Measurements from ENCODE around the gene TMEM130. TPM values are rescaled to one million over a fixed set of nuclear protein-coding genes. Genes with fewer than 3 reads are reported as not detected.

The TMEM130 gene
- polyA plus RNA-seq, 1 of the 3 experiments (the other 2 are of a cell fraction) = 1.2 TPM

DNA sequence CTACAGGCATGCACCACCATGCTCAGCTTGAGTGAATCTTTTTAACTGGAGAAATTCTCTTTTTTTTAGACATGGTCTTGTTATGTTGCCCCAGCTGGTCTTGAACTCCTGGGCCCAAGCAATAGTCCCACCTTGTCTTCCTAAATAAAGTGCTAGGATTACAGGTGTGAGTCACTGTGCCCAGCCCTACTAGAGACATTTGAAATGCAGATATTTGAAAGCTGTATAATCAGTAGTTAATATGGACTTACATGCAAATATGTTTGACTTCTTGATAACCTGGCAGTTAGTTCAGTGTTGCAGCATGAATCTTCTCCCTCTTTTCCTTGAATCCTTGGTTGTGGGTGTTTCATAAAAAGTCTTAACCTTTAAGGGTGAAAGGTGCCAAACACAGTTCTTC, 17.2 kb upstream of the TMEM130 start (continued):
- TF ChIP-seq, protein P1, sequence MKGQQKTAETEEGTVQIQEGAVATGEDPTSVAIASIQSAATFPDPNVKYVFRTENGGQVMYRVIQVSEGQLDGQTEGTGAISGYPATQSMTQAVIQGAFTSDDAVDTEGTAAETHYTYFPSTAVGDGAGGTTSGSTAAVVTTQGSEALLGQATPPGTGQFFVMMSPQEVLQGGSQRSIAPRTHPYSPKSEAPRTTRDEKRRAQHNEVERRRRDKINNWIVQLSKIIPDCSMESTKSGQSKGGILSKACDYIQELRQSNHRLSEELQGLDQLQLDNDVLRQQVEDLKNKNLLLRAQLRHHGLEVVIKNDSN (IDR thresholded peaks at IDR 0.05; ENCODE audit: borderline replicate concordance, low read depth) = no peak
- TF ChIP-seq NRF1 (IDR thresholded peaks at IDR 0.05; ENCODE audit: low read depth, low read length) = no peak

- CTCF ChIA-PET = interaction anchor here (0.8 to 1.1 kb wide), 2 partner anchors 18 to 463 kb away, joined by 3 to 4 read pairs; no protein-coding TSS in a partner anchor
- Histone ChIP-seq H3K36me3 (replicated peaks in 1 of 2; ENCODE audit: control insufficient read depth in 1 of 2, insufficient read depth in 2 of 2, low read length in 1 of 2) (peaks cover 62 to 71% of the 10 kb centered on the region in 2 experiments), H3K9ac (no peak overlapping the region)
These were observed 14.6 kb upstream of the TMEM130 start for GRCh38 chr7:98884416-98884815.

DNA sequence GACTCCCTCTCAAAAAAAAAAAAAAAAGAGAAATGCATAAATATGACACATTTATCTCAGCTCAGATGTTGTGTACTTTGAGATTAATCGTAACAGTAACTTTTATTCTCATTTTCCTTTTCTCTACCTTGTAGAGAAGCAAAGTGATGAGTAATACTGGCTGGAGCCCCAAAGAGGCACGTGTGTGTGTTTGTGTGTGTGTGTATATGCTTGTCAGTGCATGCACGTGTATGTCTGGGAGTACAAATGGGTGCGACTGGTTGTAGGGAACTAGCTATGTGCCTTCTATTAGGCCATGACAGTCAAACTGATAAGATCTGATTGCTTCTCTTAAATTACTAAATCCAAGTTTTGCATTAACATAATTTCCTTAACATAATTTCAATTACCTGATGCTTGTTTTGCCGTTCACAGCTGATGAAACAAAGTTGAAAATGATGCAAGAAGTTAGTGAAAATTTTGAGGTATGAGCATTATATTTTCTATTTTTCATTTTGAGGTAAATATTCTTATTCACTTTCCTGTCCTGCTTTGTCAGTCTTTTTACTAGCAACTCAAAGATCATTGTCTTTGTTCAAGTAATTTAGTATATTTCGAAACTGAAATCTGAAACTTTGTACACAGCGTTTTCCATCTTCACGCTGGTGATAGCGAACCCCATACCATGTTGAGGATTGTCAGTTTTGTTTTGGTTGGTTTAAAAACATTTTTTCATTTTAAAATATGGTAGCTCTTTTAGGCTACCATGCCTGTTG, 11.9 kb upstream of the TMEM130 start:
- Histone ChIP-seq H4K20me1 (ENCODE audit: insufficient read depth) (peaks cover 36% of the 10 kb centered on the region), H3K27ac (ENCODE audit: low read depth in 2 of 2, low read length in 1 of 2) (no peak overlapping the region), H3F3A (replicated peaks; ENCODE audit: insufficient read depth) (no peaks in the 10 kb centered on the region), H3K4me3 (ENCODE audit: low read depth in 2 of 2, low read length in 1 of 2) (no peak overlapping the region), H3K9me3 (no peaks in the 10 kb centered on the region), H3K9me2 (no peaks in the 10 kb centered on the region), H3K9ac (no peak overlapping the region), H3K36me3 (replicated peaks in 1 of 2; ENCODE audit: control insufficient read depth in 1 of 2, insufficient read depth in 2 of 2, low read length in 1 of 2) (peaks cover 45 to 55% of the 10 kb centered on the region in 2 experiments), H2AFZ (ENCODE audit: low read depth) (no peak overlapping the region), H3K79me2 (ENCODE audit: insufficient read depth) (peaks cover 86% of the 10 kb centered on the region), H3K4me1 (ENCODE audit: control insufficient read depth in 1 of 2, insufficient read depth in 2 of 2, low read depth in 1 of 2, low read length in 1 of 2) (peaks cover 0 to 15% of the 10 kb centered on the region in 2 experiments; a peak in 1 of 4 replicates), H3K27me3 (ENCODE audit: insufficient read depth) (no peaks in the 10 kb centered on the region), H3K4me2 (no peak overlapping the region)
- CTCF ChIA-PET = interaction anchor here (1.0 kb wide), 1 partner anchor 42 kb away, joined by 3 read pairs; no protein-coding TSS in a partner anchor
- POLR2A ChIA-PET = no interaction called here
- TF ChIP-seq FOXM1 (IDR thresholded peaks at IDR 0.05; ENCODE audit: low read depth) (no peak), TCF12 (IDR thresholded peaks at IDR 0.05) (no peak), SMC3 (IDR thresholded peaks at IDR 0.05; ENCODE audit: low read depth, low read length) (no peak), GATA2 (CRISPR knock-in tag; IDR thresholded peaks at IDR 0.05) (0 out of 2 replicates have a peak, but pooled peaks have one; percentile 20), MXI1 (IDR thresholded peaks at IDR 0.05; ENCODE audit: low read depth, low read length) (no peak), YY1 (IDR thresholded peaks at IDR 0.05; ENCODE audit: low read depth) (no peak), TEAD4 (IDR thresholded peaks at IDR 0.05; ENCODE audit: borderline replicate concordance, insufficient read depth) (no peak)
- TF ChIP-seq, protein P2, sequence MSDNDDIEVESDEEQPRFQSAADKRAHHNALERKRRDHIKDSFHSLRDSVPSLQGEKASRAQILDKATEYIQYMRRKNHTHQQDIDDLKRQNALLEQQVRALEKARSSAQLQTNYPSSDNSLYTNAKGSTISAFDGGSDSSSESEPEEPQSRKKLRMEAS (IDR thresholded peaks at IDR 0.05; ENCODE audit: low read depth) = no peak
- TF ChIP-seq, protein P3, sequence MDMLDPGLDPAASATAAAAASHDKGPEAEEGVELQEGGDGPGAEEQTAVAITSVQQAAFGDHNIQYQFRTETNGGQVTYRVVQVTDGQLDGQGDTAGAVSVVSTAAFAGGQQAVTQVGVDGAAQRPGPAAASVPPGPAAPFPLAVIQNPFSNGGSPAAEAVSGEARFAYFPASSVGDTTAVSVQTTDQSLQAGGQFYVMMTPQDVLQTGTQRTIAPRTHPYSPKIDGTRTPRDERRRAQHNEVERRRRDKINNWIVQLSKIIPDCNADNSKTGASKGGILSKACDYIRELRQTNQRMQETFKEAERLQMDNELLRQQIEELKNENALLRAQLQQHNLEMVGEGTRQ (IDR thresholded peaks at IDR 0.05; ENCODE audit: borderline replicate concordance, low read depth, low read length) = no peak
- WGBS (ENCODE audit: low lambda C conversion rate) = 96% methylated on average over 9 of the region's 9 CpGs
- DNase-seq = no peak

More at GRCh38 chr7:98884416-98884815, 14.6 kb upstream of the TMEM130 start:
- Histone ChIP-seq H3F3A (replicated peaks; ENCODE audit: insufficient read depth) (no peaks in the 10 kb centered on the region), H3K79me2 (ENCODE audit: insufficient read depth) (peaks cover 88% of the 10 kb centered on the region), H3K4me2 (no peak overlapping the region), H3K27ac (ENCODE audit: low read depth in 2 of 2, low read length in 1 of 2) (no peak overlapping the region), H2AFZ (ENCODE audit: low read depth) (no peak overlapping the region), H4K20me1 (ENCODE audit: insufficient read depth) (peaks cover 33% of the 10 kb centered on the region), H3K9me2 (no peaks in the 10 kb centered on the region), H3K9me3 (no peaks in the 10 kb centered on the region), H3K4me1 (ENCODE audit: control insufficient read depth in 1 of 2, insufficient read depth in 2 of 2, low read depth in 1 of 2, low read length in 1 of 2) (peaks cover 0 to 7% of the 10 kb centered on the region in 2 experiments; a peak in 1 of 4 replicates), H3K4me3 (ENCODE audit: low read depth in 2 of 2, low read length in 1 of 2) (no peak overlapping the region), H3K27me3 (ENCODE audit: insufficient read depth) (no peaks in the 10 kb centered on the region)
- TF ChIP-seq TEAD4 (IDR thresholded peaks at IDR 0.05; ENCODE audit: borderline replicate concordance, insufficient read depth) (no peak), FOXJ3 (CRISPR knock-in tag; IDR thresholded peaks at IDR 0.05) (no peak), GABPA (IDR thresholded peaks at IDR 0.05; ENCODE audit: low read depth) (no peak), RFX5 (IDR thresholded peaks at IDR 0.05; ENCODE audit: low read length) (no peak), TAF1 (IDR thresholded peaks at IDR 0.05; ENCODE audit: borderline replicate concordance, low read depth, low read length) (no peak)
- TF ChIP-seq, protein P4, sequence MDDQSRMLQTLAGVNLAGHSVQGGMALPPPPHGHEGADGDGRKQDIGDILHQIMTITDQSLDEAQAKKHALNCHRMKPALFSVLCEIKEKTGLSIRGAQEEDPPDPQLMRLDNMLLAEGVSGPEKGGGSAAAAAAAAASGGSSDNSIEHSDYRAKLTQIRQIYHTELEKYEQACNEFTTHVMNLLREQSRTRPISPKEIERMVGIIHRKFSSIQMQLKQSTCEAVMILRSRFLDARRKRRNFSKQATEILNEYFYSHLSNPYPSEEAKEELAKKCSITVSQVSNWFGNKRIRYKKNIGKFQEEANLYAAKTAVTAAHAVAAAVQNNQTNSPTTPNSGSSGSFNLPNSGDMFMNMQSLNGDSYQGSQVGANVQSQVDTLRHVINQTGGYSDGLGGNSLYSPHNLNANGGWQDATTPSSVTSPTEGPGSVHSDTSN (IDR thresholded peaks at IDR 0.05) = no peak
- POLR2A ChIA-PET = interaction anchor here (0.7 kb wide), 1 partner anchor 12 kb away, joined by 4 read pairs; no protein-coding TSS in a partner anchor
- WGBS (ENCODE audit: low lambda C conversion rate) = 93% methylated on average over 4 of the region's 4 CpGs
- DNase-seq = no peak

Data from SK-N-SH (cell line).